ENCODE data around the gene CTSA.

CTSA gene

GRCh38 chr20:45940469-45940868, 49.3 kb downstream of the CTSA start:
- DNase-seq (ENCODE audit: low spot score) = no peak

DNA sequence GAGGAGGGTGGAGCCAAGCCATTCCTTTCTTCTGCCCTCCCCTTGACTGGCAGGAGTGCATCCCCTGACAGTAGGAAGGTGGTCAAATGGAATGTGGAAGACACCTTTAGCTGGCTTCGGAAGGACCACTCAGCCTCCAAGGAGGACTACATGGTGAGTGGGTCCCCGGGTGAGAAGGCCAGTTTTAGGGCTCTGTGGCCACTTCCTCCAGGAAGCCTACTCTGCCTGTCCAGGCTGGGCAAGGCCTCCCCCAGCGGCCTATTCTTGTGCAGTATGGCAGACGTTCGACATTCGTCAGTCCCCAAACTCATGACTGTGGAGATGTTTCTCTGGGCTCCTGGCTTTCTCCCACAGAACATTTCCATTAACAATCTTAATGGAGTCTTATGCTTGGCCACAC, 52.5 kb downstream of the CTSA start:
- no peak for DNase-seq (ENCODE audit: low spot score)

DNA sequence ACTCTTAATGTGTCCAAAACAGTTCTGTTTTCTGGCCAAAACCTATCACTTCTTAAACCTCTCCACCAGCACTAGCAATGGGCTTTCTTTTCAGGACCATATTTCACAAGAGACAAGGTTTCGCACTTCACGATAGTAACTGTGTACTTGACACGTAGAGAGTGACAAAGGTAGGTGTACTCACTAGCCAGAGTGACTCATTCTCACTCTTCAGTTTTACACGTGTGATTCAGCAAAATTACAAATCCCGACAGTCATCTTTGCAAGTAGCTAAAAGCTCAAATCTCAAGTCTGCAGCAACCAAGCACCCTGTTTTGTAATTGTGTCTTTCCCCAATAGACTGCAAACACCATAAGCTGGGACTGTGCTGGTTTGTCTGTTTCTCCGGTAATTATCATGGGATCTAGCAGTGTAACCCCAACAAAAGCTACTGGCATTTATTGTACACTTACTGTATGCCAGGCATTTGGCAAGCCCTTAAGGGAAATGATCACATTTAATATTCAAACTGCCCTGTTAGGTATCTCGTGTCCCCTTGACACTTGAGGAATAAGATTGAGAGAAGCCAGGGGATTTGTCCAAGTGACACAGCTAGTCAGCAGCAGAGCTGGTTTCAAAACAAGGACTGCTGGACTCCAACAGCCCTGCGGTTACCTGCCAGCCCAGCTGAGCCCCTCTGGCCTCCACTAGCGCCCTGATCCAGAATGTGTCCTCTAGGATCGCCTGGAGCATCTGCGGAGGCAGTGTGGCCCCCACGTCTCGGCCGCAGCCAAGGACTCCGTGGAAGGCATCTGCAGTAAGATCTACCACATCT, 53.2 kb downstream of the CTSA start:
- peak; percentile 79 for DNase-seq (ENCODE audit: low spot score)

DNA sequence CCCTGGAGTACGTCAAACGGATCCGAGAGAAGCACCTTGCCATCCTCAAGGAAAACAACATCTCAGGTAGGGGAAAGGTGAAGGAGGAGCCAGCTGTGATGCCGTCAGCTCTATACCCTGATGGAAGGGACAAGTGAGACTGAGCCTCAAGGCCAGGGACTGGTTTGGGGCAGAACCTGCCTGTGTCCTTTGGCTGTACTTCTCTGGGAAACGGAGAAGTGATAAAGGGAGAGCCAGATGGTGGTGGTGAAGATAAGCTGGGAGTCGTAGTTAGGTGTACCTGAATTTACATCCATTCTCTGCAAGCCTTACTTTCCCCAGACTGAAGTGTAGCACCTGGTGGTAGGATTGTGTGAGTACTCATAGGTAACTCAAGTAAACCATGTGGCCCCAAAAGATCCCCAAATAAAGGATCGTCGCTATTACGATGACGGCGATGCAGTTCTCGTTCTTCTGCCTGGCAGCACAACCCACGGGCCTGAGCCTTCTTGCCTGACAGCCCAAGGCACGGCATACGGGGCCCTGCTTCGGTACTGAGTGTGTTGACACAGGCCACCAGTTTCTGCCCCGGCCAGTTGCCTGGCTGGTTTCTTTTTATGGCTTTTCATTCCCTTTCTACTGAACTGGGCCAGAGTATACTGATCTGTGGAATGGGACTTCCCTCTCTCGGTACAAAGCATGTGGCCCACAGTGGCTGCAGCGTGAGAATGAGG, 54.0 kb downstream of the CTSA start:
- no peak for DNase-seq (ENCODE audit: low spot score)

- peak; percentile 37 for DNase-seq (ENCODE audit: low spot score)
Measured at GRCh38 chr20:45945678-45946148, 54.6 kb downstream of the CTSA start.

DNA sequence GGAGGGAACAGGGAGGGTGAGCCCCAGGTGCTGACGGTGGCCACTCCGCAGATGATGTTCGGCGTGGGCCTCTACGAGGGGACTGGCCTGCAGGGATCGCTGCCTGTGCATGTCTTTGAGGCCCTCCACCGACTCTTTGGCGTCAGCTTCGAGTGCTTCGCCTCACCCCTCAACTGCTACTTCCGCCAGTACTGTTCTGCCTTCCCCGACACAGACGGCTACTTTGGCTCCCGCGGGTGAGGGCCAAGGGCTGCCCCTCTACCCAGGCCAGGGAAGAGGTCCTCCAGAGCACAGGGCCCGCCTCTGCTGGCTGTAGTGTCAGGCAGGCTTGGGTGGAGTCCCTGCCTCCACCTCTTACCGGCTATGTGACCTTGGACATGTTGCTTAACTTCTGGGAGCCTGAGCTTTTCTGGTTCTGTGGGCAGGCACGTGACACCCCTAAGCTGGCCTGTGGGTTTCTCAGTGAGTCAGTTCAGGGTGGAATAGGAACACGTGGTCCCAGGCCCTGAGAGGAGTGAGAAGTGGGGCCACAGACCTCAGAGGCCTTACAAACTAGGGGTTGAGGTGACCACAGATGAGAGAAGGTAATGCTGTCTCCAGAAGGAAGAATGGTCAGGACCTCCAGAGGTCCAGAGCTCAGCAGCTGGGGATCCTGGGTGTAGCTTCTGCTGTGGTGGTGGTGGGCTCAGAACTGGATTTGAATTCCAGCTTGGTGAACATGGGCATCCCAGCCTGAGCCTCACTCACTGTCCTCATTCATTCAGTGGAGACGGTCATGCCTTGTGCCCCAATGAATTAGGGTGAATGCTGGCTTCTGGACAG, 55.2 kb downstream of the CTSA start:
- DNase-seq (ENCODE audit: low spot score) = no peak

GRCh38 chr20:45947110-45947866, 56.2 kb downstream of the CTSA start:
- no peak for DNase-seq (ENCODE audit: low spot score)

DNA sequence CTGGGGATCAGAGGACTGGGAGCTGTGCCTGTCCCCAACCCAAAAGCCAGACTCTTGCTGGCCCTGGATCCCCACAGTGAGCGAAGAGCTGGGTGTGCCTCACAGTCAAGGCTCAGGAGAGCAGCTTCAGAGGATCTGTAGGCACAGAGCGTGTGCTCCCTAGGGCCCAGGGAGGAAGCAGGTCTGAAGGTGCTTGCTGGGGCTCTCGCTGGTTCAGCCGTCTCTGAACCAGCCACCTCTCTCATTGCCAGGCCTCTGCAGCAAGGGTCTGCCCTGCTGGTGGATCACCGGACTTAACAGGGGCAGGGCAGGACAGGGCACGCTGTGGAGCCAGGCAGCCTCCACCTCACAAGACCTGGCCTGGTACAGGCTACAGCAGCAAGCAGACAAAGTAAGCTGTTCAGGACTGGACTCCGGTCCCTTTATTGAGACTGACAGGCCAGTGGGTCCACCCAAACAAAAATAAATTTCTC, 57.2 kb downstream of the CTSA start:
- DNase-seq (ENCODE audit: low spot score) = no peak
